H4 (cell line): ENCODE measurements around the gene SPNS3. TPM values are rescaled to one million over a fixed set of nuclear protein-coding genes. Genes with fewer than 3 reads are reported as not detected.

Experiments used
- DNase-seq: peaks from one replicate; pipeline ENCODE4 v3.0.0-alpha.2; 2015; ENCODE audit warnings: low spot score
- total RNA-seq: library from RNA; depleted of rRNA; stranded (reverse); fragments of >200 nt; shearing (Covaris generic); gene quantifications from 2 replicates; pipeline ENCODE4 v1.2.3, GENCODE V29; 2014

SPNS3 gene
- total RNA-seq, 1 experiment from 2014 or later: 0.04 TPM

GRCh38 chr17:4509401-4509800 lies 75.7 kb downstream of the SPNS3 start:
- peak; percentile 54 for DNase-seq

GRCh38 chr17:4509923-4510617 lies 76.3 kb downstream of the SPNS3 start:
- peak; percentile 40 for DNase-seq

- no peak for DNase-seq
Measured at GRCh38 chr17:4510618-4510941, 76.8 kb downstream of the SPNS3 start.

- DNase-seq: no peak
Measured at GRCh38 chr17:4511199-4511932, 77.6 kb downstream of the SPNS3 start.

- DNase-seq: no peak
Measured at GRCh38 chr17:4512156-4513112, 78.7 kb downstream of the SPNS3 start.

GRCh38 chr17:4513113-4514032 lies 79.6 kb downstream of the SPNS3 start:
- DNase-seq: no peak

GRCh38 chr17:4514206-4514605 lies 80.5 kb downstream of the SPNS3 start:
- DNase-seq: no peak

- DNase-seq: no peak
Measured at GRCh38 chr17:4514779-4515178, 81.0 kb downstream of the SPNS3 start.

GRCh38 chr17:4515501-4515900 lies 81.8 kb downstream of the SPNS3 start:
- DNase-seq: no peak

- DNase-seq: no peak
Measured at GRCh38 chr17:4516735-4517134, 83.0 kb downstream of the SPNS3 start.

- no peak for DNase-seq
Measured at GRCh38 chr17:4518901-4519300, 85.2 kb downstream of the SPNS3 start.

GRCh38 chr17:4519361-4519788 lies 85.6 kb downstream of the SPNS3 start:
- DNase-seq: no peak

GRCh38 chr17:4520060-4520893 lies 86.5 kb downstream of the SPNS3 start:
- DNase-seq: no peak

GRCh38 chr17:4520894-4521600 lies 87.3 kb downstream of the SPNS3 start:
- DNase-seq: no peak

- no peak for DNase-seq
Measured at GRCh38 chr17:4522661-4523060, 88.9 kb downstream of the SPNS3 start.

- no peak for DNase-seq
Measured at GRCh38 chr17:4523946-4524345, 90.2 kb downstream of the SPNS3 start.

- no peak for DNase-seq
Measured at GRCh38 chr17:4525691-4526397, 92.1 kb downstream of the SPNS3 start.

GRCh38 chr17:4527134-4527533 lies 93.4 kb downstream of the SPNS3 start:
- no peak for DNase-seq

GRCh38 chr17:4527566-4528125 lies 93.9 kb downstream of the SPNS3 start:
- no peak for DNase-seq
